Lung (tissue), 12 donors: ENCODE data around the gene TEX22. TPM values are rescaled to one million over a fixed set of nuclear protein-coding genes. Genes with fewer than 3 reads are reported as not detected.
A peak's percentile ranks its signal among the peaks of the same experiment; 100 is the strongest.

ENCODE experiments used
- ATAC-seq: fragments of 200-7000 bp; cut with Tn5 transposase; one replicate; pipeline ENCODE4 v1.9.1; 2020; ENCODE audit warnings: moderate number of reproducible peaks; ENCODE audit not compliant: insufficient read depth, low FRiP score
- DNase-seq, 3 donors: peaks; one replicate each; pipeline ENCODE4 v3.0.0-alpha.2; 2013 to 2017
- H3K27ac ChIP-seq, 2 donors: one replicate each; pipeline ENCODE4 v1.5.1; 2013; ENCODE audit warnings: mild to moderate bottlenecking in 2 of 2, moderate library complexity in 2 of 2, control low read depth in 1 of 2, inconsistent platforms in 1 of 2, low read depth in 1 of 2, low read length in 1 of 2
- H3K27me3 ChIP-seq, 3 donors: one replicate each; pipeline ENCODE4 v1.5.1; 2013; ENCODE audit warnings: low read length in 2 of 3; ENCODE audit not compliant: control insufficient read depth in 3 of 3, insufficient read depth in 3 of 3
- H3K36me3 ChIP-seq, 4 donors: one replicate each; pipeline ENCODE4 v1.5.1; 2013; ENCODE audit warnings: low read length in 4 of 4, mild to moderate bottlenecking in 1 of 4, moderate library complexity in 1 of 4; ENCODE audit not compliant: control insufficient read depth in 4 of 4, insufficient read depth in 4 of 4
- H3K4me1 ChIP-seq, 5 donors: one replicate each; pipeline ENCODE4 v1.5.1; 2013; ENCODE audit warnings: low read length in 5 of 5, mild to moderate bottlenecking in 2 of 5, moderate library complexity in 1 of 5; ENCODE audit not compliant: control insufficient read depth in 5 of 5, insufficient read depth in 5 of 5
- H3K4me3 ChIP-seq: one replicate; pipeline ENCODE4 v1.5.1; 2013; ENCODE audit warnings: mild to moderate bottlenecking, control low read depth, moderate library complexity
- H3K9ac ChIP-seq, 2 donors: one replicate each; pipeline ENCODE4 v1.5.1; 2013; ENCODE audit warnings: low read length in 2 of 2, control low read depth in 1 of 2; ENCODE audit not compliant: insufficient read depth in 1 of 2
- H3K9me3 ChIP-seq, 4 donors: one replicate each; pipeline ENCODE4 v1.5.1; 2013; ENCODE audit warnings: low read length in 3 of 4, mild to moderate bottlenecking in 1 of 4, moderate library complexity in 1 of 4; ENCODE audit not compliant: control insufficient read depth in 4 of 4, insufficient read depth in 3 of 4
- CTCF ChIP-seq: IDR thresholded peaks from 2 replicates; pipeline ENCODE4 v1.5.1; 2012; ENCODE audit warnings: mild to moderate bottlenecking; ENCODE audit errors: control extremely low read depth, extremely low read depth
- WGBS, 2 donors: extraction: QIAGEN DNeasy Blood & Tissue Kit; methylation state at CpG; one replicate each; pipeline ENCODE4 v1.1.7; 2013; 5-methylcytosine and 5-hydroxymethylcytosine counted together
- polyA plus RNA-seq, 2 donors: library from polyadenylated mRNA; stranded (reverse); fragments of 200-250 nt; gene quantifications; one replicate each; pipeline ENCODE4 v1.2.1, GENCODE V29; 2013
- total RNA-seq, 2 donors: library from RNA; depleted of rRNA in 1 of 2; stranded (reverse); fragments of >200 nt in 1 of 2; gene quantifications; one replicate each; pipeline ENCODE4 v1.2.1, GENCODE V29; 2014 to 2021
- donor health status: control.
- donor health status: control.
- donor health status: Bipolar disorder and iron deficiency.
- donor health status: healthy.
- donor health status: DM: yes; HTN: yes; CAD: no.

The TEX22 gene
- total and polyA plus RNA-seq, 4 donors: 0.17 to 2.1 (median 0.29) TPM

GRCh38 chr14:105414456-105415371 lies 16.4 kb downstream of the TEX22 start:
- peaks cover 0 to 29% (median 3%) of the 10 kb centered on the region in 5 donors for H3K4me1 ChIP-seq
- peak; percentile 76 to 79 (median 77) for DNase-seq
- no peak overlapping the region for H3K9ac ChIP-seq
- peak; percentile 83 for ATAC-seq
- TF ChIP-seq CTCF: peak; percentile 33
- peaks cover 0 to 6% (median 4%) of the 10 kb centered on the region in 3 donors for H3K27me3 ChIP-seq
- peak overlapping the region; percentile 43 for H3K4me3 ChIP-seq
- no peaks in the 10 kb centered on the region for H3K36me3 ChIP-seq
- H3K9me3 ChIP-seq: peaks cover 0 to 3% (median 0%) of the 10 kb centered on the region in 4 donors
- WGBS, 2 donors: 6 to 11% methylated on average over 79 of the region's 79 CpGs
- H3K27ac ChIP-seq: peak overlapping the region in 1 of 2 donors; percentile 74

- H3K27ac ChIP-seq: peak overlapping the region in 1 of 2 donors; percentile 74
- no peak overlapping the region for H3K9ac ChIP-seq
- peaks cover 0 to 31% (median 3%) of the 10 kb centered on the region in 5 donors for H3K4me1 ChIP-seq
- 91 to 92% methylated on average over 25 of the region's 25 CpGs for WGBS, 2 donors
- ATAC-seq: no peak
- TF ChIP-seq CTCF: no peak
- H3K36me3 ChIP-seq: no peaks in the 10 kb centered on the region
- no peak for DNase-seq
- no peak overlapping the region for H3K4me3 ChIP-seq
- peaks cover 0 to under 1% (median 0%) of the 10 kb centered on the region in 3 donors for H3K27me3 ChIP-seq
- H3K9me3 ChIP-seq: peaks cover 0 to 3% (median 0%) of the 10 kb centered on the region in 4 donors
Measured at GRCh38 chr14:105415481-105416428, 17.4 kb downstream of the TEX22 start.

- H3K27me3 ChIP-seq: no peaks in the 10 kb centered on the region
- 95 to 96% methylated on average over 11 of the region's 11 CpGs for WGBS, 2 donors
- TF ChIP-seq CTCF: no peak
- no peak for ATAC-seq
- H3K36me3 ChIP-seq: no peaks in the 10 kb centered on the region
- no peak overlapping the region for H3K9ac ChIP-seq
- no peak overlapping the region for H3K4me3 ChIP-seq
- H3K9me3 ChIP-seq: peaks cover 0 to under 1% (median 0%) of the 10 kb centered on the region in 4 donors
- DNase-seq: no peak
- peaks cover 0 to 34% (median 3%) of the 10 kb centered on the region in 5 donors for H3K4me1 ChIP-seq
- no peak overlapping the region for H3K27ac ChIP-seq
Measured at GRCh38 chr14:105416671-105417070, 18.3 kb downstream of the TEX22 start.
